Fibroblast of villous mesenchyme (primary cell): ENCODE measurements around the gene SFTPA1. TPM values are rescaled to one million over a fixed set of nuclear protein-coding genes. Genes with fewer than 3 reads are reported as not detected.
"Not testable (repeated sequence)": the region's sequence is repeated elsewhere in the genome, so short reads cannot be mapped to it uniquely, and the experiment has no call there.

Experiments used
- DNase-seq: peaks from one replicate; pipeline ENCODE4 v3.0.0-alpha.2; 2010; ENCODE audit warnings: low read depth
- H3K4me3 ChIP-seq: 2 replicates; pipeline ENCODE4 v1.5.1; 2011; ENCODE audit warnings: low read depth, mild to moderate bottlenecking, low read length
- total RNA-seq: library from RNA; depleted of rRNA; stranded (reverse); fragments of >200 nt; gene quantifications from 2 replicates; pipeline ENCODE4 v1.2.3, GENCODE V29; 2012
- TF ChIP-seq, protein P1 (sequence below): IDR thresholded peaks from 2 replicates; pipeline ENCODE4 v1.5.1; 2012; ENCODE audit warnings: low read depth, mild to moderate bottlenecking, low read length; ENCODE audit not compliant: insufficient read depth

Gene SFTPA1
- total RNA-seq, 1 donor = not detected

DNA sequence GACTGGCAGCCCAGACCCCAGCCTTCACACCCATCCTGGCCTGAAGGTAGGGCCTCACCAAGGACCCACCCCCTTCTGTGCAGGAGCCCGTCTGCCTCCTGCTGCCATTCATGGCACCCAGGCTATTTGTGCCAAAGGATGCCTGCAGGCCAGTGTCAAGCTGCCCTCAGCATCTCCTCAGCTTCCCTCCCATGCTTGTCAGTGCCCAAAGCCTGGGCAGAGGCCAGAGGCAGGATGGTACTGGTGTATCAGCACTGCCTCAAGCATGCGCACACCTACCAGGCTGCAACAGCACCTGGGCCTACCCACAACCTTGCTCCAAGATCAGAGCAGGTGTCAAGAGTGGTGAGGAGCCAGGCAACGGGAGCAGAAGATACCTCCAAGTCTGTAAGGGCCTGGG, 27.6 kb downstream of the SFTPA1 start:
- no peak overlapping the region for H3K4me3 ChIP-seq
- DNase-seq = no peak
- TF ChIP-seq, protein P1, sequence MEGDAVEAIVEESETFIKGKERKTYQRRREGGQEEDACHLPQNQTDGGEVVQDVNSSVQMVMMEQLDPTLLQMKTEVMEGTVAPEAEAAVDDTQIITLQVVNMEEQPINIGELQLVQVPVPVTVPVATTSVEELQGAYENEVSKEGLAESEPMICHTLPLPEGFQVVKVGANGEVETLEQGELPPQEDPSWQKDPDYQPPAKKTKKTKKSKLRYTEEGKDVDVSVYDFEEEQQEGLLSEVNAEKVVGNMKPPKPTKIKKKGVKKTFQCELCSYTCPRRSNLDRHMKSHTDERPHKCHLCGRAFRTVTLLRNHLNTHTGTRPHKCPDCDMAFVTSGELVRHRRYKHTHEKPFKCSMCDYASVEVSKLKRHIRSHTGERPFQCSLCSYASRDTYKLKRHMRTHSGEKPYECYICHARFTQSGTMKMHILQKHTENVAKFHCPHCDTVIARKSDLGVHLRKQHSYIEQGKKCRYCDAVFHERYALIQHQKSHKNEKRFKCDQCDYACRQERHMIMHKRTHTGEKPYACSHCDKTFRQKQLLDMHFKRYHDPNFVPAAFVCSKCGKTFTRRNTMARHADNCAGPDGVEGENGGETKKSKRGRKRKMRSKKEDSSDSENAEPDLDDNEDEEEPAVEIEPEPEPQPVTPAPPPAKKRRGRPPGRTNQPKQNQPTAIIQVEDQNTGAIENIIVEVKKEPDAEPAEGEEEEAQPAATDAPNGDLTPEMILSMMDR = no peak

DNA sequence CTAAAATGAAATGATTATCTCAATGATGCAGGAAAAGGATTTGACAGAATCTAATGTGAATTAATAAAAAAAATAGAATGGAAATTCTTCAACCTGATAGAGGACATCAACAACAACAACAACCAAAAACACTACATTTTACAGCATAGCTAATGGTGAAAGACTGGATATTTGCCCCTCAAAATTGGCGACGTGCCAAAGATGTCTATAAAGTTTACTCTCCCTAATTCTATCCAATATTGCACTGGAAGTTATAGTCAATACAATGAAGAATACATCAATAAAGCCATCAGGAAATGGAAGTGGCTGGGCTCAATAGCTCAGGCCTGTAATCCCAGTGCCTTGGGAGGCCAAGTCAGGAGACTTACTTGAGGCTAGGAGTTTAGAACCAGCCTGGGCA, 42.0 kb downstream of the SFTPA1 start:
- H3K4me3 ChIP-seq, DNase-seq: not testable (repeated sequence)

DNA sequence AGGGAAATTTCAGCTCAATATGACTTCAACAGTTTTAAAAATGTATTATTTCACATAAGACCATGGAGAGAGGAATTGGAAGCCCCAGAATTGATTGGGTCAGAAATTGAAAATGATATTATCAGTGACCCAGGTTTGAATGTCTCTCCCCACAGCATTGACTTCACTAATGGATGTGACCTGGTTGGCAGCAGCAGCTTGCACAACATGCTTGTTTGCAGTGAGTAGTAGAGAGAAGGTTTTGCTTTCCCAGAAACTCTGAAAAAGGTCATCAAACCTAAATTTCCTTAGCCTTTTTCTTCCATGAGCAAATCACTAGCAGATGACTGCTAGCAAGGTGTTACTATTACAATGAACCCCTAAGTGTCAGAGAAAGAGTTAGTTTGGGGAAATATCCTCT, 52.5 kb downstream of the SFTPA1 start:
- DNase-seq, H3K4me3 ChIP-seq: not testable (repeated sequence)

DNA sequence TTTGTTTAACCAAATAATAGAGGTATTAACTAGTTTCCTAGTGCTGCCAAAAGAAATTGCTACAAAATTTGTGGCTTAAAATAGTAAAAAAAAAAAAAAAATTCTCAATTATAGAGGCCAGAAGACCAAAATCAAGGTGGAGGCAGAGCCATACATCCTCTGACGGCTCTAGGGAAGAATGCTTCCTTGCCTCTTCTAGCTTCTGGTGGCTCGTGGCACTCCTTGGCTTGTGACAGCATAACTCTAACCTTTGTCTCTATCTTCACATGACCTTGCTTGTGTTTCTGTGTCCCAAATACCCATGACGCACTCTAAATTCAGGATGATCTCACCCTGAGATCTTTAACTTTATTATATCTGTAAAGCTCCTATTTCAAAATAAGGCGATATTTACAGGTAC, 53.9 kb downstream of the SFTPA1 start:
- DNase-seq, H3K4me3 ChIP-seq: not testable (repeated sequence)

Other genes starting within 250 kb of the SFTPA1 start
- 28.7 and 36.7 TPM in 2 replicates for gene ZCCHC24, start 165.3 kb upstream of the SFTPA1 start, total RNA-seq
- gene EIF5AL1, start 98.4 kb upstream of the SFTPA1 start, total RNA-seq = 0.64 and 0.86 TPM in 2 replicates
- gene SFTPA2, start 50.5 kb upstream of the SFTPA1 start, total RNA-seq = not detected in 2 replicates
- gene NUTM2B, start 92.3 kb downstream of the SFTPA1 start, total RNA-seq = 0.32 and 0.43 TPM in 2 replicates
- under 0.01 TPM in 1 of 2 replicates, not detected in the other for gene NUTM2E, start 215.8 kb downstream of the SFTPA1 start, total RNA-seq